HL-60 (cell line): ENCODE results near the gene IPO11.

Experiments used
- DNase-seq, 2 experiments: peaks; one replicate each; pipeline ENCODE4 v3.0.0-alpha.2; 2010 to 2020; ENCODE audit warnings: low read depth in 1 of 2, low spot score in 1 of 2
- H3K27ac ChIP-seq: fragments of 250-450 bp; sonication (Bioruptor Pico); replicated peaks from 2 replicates; pipeline ENCODE4 v1.5.1; 2020; ENCODE audit warnings: mild to moderate bottlenecking, moderate library complexity
- H3K27me3 ChIP-seq: fragments of 250-450 bp; sonication (Bioruptor Pico); 2 replicates; pipeline ENCODE4 v1.5.1; 2021; ENCODE audit warnings: mild to moderate bottlenecking, moderate library complexity; ENCODE audit not compliant: insufficient read depth, poor library complexity, severe bottlenecking
- H3K4me3 ChIP-seq: replicated peaks from 2 replicates; pipeline ENCODE4 v1.5.1; 2011; ENCODE audit warnings: mild to moderate bottlenecking, control low read depth, low read length; ENCODE audit not compliant: insufficient read depth
- GABPA ChIP-seq: IDR thresholded peaks from 2 replicates; pipeline ENCODE4 v1.6.1; 2012; ENCODE audit warnings: low read depth
- POLR2AphosphoS5 ChIP-seq: IDR thresholded peaks from 2 replicates; pipeline ENCODE4 v1.6.1; 2012; ENCODE audit warnings: low read depth
- SPI1 ChIP-seq: IDR thresholded peaks from 2 replicates; pipeline ENCODE4 v1.6.1; 2012; ENCODE audit warnings: low read depth, mild to moderate bottlenecking, borderline replicate concordance
- TF ChIP-seq, protein P1 (sequence below): IDR thresholded peaks from one replicate; pipeline ENCODE4 v1.5.1; 2011; ENCODE audit warnings: low read length, control low read depth, inconsistent platforms; ENCODE audit not compliant: insufficient read depth
- TF ChIP-seq, protein P2 (sequence below): IDR thresholded peaks from 2 replicates; pipeline ENCODE4 v1.6.1; 2012; ENCODE audit warnings: low read depth; ENCODE audit not compliant: insufficient replicate concordance

IPO11 gene

DNA sequence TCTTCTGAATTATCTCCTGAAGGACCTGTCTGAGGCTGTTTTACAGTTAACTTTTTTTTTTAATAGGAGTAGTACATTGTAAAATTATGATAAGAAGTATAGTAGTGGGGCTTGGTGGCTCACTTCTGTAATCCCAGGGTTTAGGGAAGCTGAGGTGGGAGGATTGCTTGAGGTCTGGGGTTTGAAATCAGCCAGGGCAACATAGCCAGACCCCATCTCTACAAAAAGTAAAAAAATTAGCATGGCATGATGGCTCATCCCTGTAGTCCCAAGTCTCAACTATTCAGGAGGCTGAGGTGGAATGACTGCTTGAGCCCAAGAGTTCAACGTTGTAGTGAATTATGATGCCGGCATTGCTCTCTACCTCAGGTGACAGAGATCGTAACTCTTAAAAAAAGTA is 7.0 kb downstream of the IPO11 start:
- TF ChIP-seq, protein P1, sequence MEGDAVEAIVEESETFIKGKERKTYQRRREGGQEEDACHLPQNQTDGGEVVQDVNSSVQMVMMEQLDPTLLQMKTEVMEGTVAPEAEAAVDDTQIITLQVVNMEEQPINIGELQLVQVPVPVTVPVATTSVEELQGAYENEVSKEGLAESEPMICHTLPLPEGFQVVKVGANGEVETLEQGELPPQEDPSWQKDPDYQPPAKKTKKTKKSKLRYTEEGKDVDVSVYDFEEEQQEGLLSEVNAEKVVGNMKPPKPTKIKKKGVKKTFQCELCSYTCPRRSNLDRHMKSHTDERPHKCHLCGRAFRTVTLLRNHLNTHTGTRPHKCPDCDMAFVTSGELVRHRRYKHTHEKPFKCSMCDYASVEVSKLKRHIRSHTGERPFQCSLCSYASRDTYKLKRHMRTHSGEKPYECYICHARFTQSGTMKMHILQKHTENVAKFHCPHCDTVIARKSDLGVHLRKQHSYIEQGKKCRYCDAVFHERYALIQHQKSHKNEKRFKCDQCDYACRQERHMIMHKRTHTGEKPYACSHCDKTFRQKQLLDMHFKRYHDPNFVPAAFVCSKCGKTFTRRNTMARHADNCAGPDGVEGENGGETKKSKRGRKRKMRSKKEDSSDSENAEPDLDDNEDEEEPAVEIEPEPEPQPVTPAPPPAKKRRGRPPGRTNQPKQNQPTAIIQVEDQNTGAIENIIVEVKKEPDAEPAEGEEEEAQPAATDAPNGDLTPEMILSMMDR: no peak
- TF ChIP-seq, protein P2, sequence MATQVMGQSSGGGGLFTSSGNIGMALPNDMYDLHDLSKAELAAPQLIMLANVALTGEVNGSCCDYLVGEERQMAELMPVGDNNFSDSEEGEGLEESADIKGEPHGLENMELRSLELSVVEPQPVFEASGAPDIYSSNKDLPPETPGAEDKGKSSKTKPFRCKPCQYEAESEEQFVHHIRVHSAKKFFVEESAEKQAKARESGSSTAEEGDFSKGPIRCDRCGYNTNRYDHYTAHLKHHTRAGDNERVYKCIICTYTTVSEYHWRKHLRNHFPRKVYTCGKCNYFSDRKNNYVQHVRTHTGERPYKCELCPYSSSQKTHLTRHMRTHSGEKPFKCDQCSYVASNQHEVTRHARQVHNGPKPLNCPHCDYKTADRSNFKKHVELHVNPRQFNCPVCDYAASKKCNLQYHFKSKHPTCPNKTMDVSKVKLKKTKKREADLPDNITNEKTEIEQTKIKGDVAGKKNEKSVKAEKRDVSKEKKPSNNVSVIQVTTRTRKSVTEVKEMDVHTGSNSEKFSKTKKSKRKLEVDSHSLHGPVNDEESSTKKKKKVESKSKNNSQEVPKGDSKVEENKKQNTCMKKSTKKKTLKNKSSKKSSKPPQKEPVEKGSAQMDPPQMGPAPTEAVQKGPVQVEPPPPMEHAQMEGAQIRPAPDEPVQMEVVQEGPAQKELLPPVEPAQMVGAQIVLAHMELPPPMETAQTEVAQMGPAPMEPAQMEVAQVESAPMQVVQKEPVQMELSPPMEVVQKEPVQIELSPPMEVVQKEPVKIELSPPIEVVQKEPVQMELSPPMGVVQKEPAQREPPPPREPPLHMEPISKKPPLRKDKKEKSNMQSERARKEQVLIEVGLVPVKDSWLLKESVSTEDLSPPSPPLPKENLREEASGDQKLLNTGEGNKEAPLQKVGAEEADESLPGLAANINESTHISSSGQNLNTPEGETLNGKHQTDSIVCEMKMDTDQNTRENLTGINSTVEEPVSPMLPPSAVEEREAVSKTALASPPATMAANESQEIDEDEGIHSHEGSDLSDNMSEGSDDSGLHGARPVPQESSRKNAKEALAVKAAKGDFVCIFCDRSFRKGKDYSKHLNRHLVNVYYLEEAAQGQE: no peak
- TF ChIP-seq SPI1 (no peak), GABPA (no peak), POLR2AphosphoS5 (no peak)
- Histone ChIP-seq H3K27me3 (no peaks in the 10 kb centered on the region), H3K4me3 (no peak overlapping the region), H3K27ac (no peak overlapping the region)
- DNase-seq: no peak

DNA sequence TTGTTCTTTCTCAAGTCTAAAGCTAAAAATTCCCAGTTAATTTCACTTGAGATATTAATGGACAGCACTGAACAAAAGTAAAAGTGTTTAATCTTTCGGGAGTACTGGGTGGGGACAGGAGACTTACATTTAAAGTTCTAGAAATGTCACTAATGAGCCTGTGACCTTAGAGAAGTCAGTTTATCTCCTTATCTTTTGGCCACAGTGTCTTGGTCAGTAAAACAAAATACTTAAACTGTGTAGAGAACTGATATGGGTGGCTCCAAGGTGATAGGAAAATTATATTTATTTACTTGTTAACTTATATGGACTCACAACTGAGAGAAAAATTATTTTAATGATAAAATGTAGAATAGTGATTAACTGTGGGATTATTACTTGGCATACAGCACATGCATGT is 8.9 kb downstream of the IPO11 start:
- H3K4me3 ChIP-seq: no peak overlapping the region
- H3K27me3 ChIP-seq: no peaks in the 10 kb centered on the region
- no peak for DNase-seq
- TF ChIP-seq GABPA (no peak), SPI1 (no peak), POLR2AphosphoS5 (no peak)
- TF ChIP-seq, protein P1: no peak
- TF ChIP-seq, protein P2: no peak
- H3K27ac ChIP-seq: no peak overlapping the region

DNA sequence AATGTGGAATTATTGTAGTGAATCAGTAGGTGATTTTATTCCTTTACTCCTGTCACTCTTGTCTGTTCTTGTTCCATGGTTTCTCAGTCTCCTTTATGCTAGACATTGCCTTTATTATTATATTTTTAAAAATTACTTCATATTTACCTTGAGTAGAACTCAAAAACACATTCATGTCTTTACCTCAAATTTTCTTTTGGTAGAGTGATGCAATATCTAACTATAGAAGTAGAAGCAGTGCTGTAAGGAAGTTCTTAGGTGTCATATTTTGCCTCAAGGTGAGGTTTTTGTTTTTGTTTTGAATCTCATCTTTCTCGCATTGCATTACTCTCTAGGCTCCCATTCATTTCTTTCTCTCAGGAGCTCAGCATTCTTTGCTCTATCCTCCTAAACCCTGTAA is 12.2 kb downstream of the IPO11 start:
- DNase-seq: no peak
- no peak overlapping the region for H3K27ac ChIP-seq
- TF ChIP-seq POLR2AphosphoS5: no peak
- TF ChIP-seq SPI1: no peak
- TF ChIP-seq GABPA: no peak
- TF ChIP-seq, protein P2: no peak
- TF ChIP-seq, protein P1: no peak
- no peak overlapping the region for H3K4me3 ChIP-seq
- H3K27me3 ChIP-seq: no peaks in the 10 kb centered on the region
